ENCODE measurements around the gene CILP2.

- TF ChIP-seq POLR2AphosphoS5 (IDR thresholded peaks at IDR 0.05; ENCODE audit: borderline replicate concordance, low read depth, low read length) (no peak), EZH2 (IDR thresholded peaks at IDR 0.05) (no peak)
Observed at GRCh38 chr19:19553670-19554069, 15.6 kb downstream of the CILP2 start.
